ENCODE data around the gene PACSIN2.
"Not testable (repeated sequence)": the region's sequence is repeated elsewhere in the genome, so short reads cannot be mapped to it uniquely, and the experiment has no call there.

Gene PACSIN2

GRCh38 chr22:42922374-42923191, 92.4 kb downstream of the PACSIN2 start:
- DNase-seq = no peak

GRCh38 chr22:42920101-42920820, 94.7 kb downstream of the PACSIN2 start:
- DNase-seq = no peak

- no peak for DNase-seq
Observed at GRCh38 chr22:42919199-42919598, 95.8 kb downstream of the PACSIN2 start.

- DNase-seq = no peak
Observed at GRCh38 chr22:42918500-42918899, 96.4 kb downstream of the PACSIN2 start.

GRCh38 chr22:42917358-42917757, 97.6 kb downstream of the PACSIN2 start:
- not testable (repeated sequence) for DNase-seq

GRCh38 chr22:42915980-42916765, 98.8 kb downstream of the PACSIN2 start:
- no peak for DNase-seq

GRCh38 chr22:42914511-42915076, 100.4 kb downstream of the PACSIN2 start:
- DNase-seq = no peak

- DNase-seq = no peak
Observed at GRCh38 chr22:42913874-42914510, 101.0 kb downstream of the PACSIN2 start.

GRCh38 chr22:42912059-42912458, 102.9 kb downstream of the PACSIN2 start:
- DNase-seq = no peak

- DNase-seq = no peak
Observed at GRCh38 chr22:42910221-42910942, 104.6 kb downstream of the PACSIN2 start.

GRCh38 chr22:42909363-42910058, 105.4 kb downstream of the PACSIN2 start:
- DNase-seq = no peak

GRCh38 chr22:42908374-42908746, 106.6 kb downstream of the PACSIN2 start:
- DNase-seq = no peak

- no peak for DNase-seq
Observed at GRCh38 chr22:42907404-42908373, 107.3 kb downstream of the PACSIN2 start.

- no peak for DNase-seq
Observed at GRCh38 chr22:42906605-42907348, 108.2 kb downstream of the PACSIN2 start.

- DNase-seq = peak; percentile 86
Observed at GRCh38 chr22:42905702-42906183, 109.2 kb downstream of the PACSIN2 start.

- DNase-seq = no peak
Observed at GRCh38 chr22:42905217-42905616, 109.7 kb downstream of the PACSIN2 start.

- no peak for DNase-seq
Observed at GRCh38 chr22:42904050-42904449, 110.9 kb downstream of the PACSIN2 start.

- DNase-seq = no peak
Observed at GRCh38 chr22:42902875-42903510, 112.0 kb downstream of the PACSIN2 start.
